HepG2 (cell line): ENCODE data around the gene RRP8. TPM values are rescaled to one million over a fixed set of nuclear protein-coding genes. Genes with fewer than 3 reads are reported as not detected.
A peak's percentile ranks its signal among the peaks of the same experiment; 100 is the strongest.

Experiments used
- ARID4A ChIP-seq: sonication (generic); formaldehyde crosslinking; IDR thresholded peaks from 2 replicates; pipeline ENCODE4 v1.5.0; 2020; ENCODE audit warnings: mild to moderate bottlenecking, missing genetic modification reagents, borderline replicate concordance
- EEA1 ChIP-seq: sonication (generic); formaldehyde crosslinking; IDR thresholded peaks from 2 replicates; pipeline ENCODE4 v1.5.1; 2020; ENCODE audit warnings: mild to moderate bottlenecking, missing genetic modification reagents, borderline replicate concordance
- HNF4A ChIP-seq: sonication (generic); formaldehyde crosslinking; IDR thresholded peaks from 2 replicates; pipeline ENCODE4 v1.4.0; 2020; ENCODE audit warnings: missing genetic modification reagents
- RNF2 ChIP-seq: fragments of 450-650 bp; conservative IDR thresholded peaks from 2 replicates; pipeline ENCODE4 v1.6.1; 2016; ENCODE audit warnings: low read depth
- SIN3A ChIP-seq: IDR thresholded peaks from 2 replicates; pipeline ENCODE4 v1.6.1; 2011; ENCODE audit warnings: low read depth, mild to moderate bottlenecking, control low read depth, low read length, borderline replicate concordance
- SIX1 ChIP-seq: sonication (generic); formaldehyde crosslinking; IDR thresholded peaks from 2 replicates; pipeline ENCODE4 v1.4.0; 2020; ENCODE audit warnings: missing genetic modification reagents, borderline replicate concordance
- SMAD3 ChIP-seq: sonication (generic); formaldehyde crosslinking; IDR thresholded peaks from 2 replicates; pipeline ENCODE4 v1.4.0; 2020; ENCODE audit warnings: missing genetic modification reagents
- SUZ12 ChIP-seq: fragments of 150-350 bp; IDR thresholded peaks from 2 replicates; pipeline ENCODE4 v1.6.1; 2014; ENCODE audit warnings: low read depth, low read length
- ZBTB20 ChIP-seq: sonication (generic); formaldehyde crosslinking; IDR thresholded peaks from 2 replicates; pipeline ENCODE4 v1.8.1; 2023; ENCODE audit warnings: missing genetic modification reagents, low read depth, mild to moderate bottlenecking, borderline replicate concordance
- ZNF407 ChIP-seq: sonication (generic); formaldehyde crosslinking; IDR thresholded peaks from one replicate; pipeline ENCODE4 v1.5.1; 2020; ENCODE audit warnings: mild to moderate bottlenecking, missing genetic modification reagents; ENCODE audit errors: not compliant biosample characterization
- ZNF431 ChIP-seq: sonication (generic); formaldehyde crosslinking; IDR thresholded peaks from 2 replicates; pipeline ENCODE4 v1.9.0; 2022; ENCODE audit warnings: missing genetic modification reagents, low read depth, mild to moderate bottlenecking, borderline replicate concordance
- ZNF691 ChIP-seq: sonication (generic); formaldehyde crosslinking; IDR thresholded peaks from 2 replicates; pipeline ENCODE4 v1.4.0; 2020; ENCODE audit warnings: missing genetic modification reagents, low read depth, mild to moderate bottlenecking, borderline replicate concordance
- polyA plus RNA-seq, 8 experiments: library from polyadenylated mRNA; depleted of rRNA in 3 of 8; stranded (reverse) in 7 of 8; unstranded in 1 of 8; fragments of >200 nt; fragmentation: Illumina TruSeq in 4 of 8; extraction: Trizol in 4 of 8; gene quantifications; 2 replicates each; pipeline versions ENCODE4 v1.2.1 to v1.2.3, GENCODE V29; 2011 to 2016; ENCODE audit warnings: low read depth in 4 of 8, missing spikeins in 1 of 8, mixed read lengths in 1 of 8; ENCODE audit not compliant: insufficient read depth in 1 of 8
- total RNA-seq, 5 experiments: library from RNA; depleted of rRNA; stranded (reverse); fragments of >200 nt; fragmentation: Illumina TruSeq; extraction: Trizol; gene quantifications; 2 replicates each; pipeline ENCODE4 v1.2.3, GENCODE V29; 2016; ENCODE audit warnings: low read depth in 1 of 5

The RRP8 gene
- total and polyA plus RNA-seq, 2 of the 13 experiments (the other 11 are each of a cell fraction or from before 2014, with no cell fraction given) = 7.2 to 21.6 TPM

GRCh38 chr11:6603287-6604080, at the start of gene RRP8, which contains the start of gene ILK (continued):
- TF ChIP-seq ZNF407 (CRISPR knock-in tag) (no peak), SIX1 (CRISPR knock-in tag) (0 out of 2 replicates have a peak, but pooled peaks have one; percentile 13), SIN3A (peak; percentile 98), ARID4A (CRISPR knock-in tag) (peak; percentile 99), ZNF691 (CRISPR knock-in tag) (peak; percentile 84; the same call in 1 of the 2 replicates), SMAD3 (CRISPR knock-in tag) (peak; percentile 81), EEA1 (CRISPR knock-in tag) (0 out of 2 replicates have a peak, but pooled peaks have one; percentile 58), SUZ12 (no peak), ZBTB20 (CRISPR knock-in tag) (peak; percentile 73; the same call in 1 of the 2 replicates), RNF2 (peak; percentile 78), HNF4A (CRISPR knock-in tag) (no peak), ZNF431 (peak; percentile 86; the same call in 1 of the 2 replicates)
